Measurements from ENCODE around the gene DDX17. TPM values are rescaled to one million over a fixed set of nuclear protein-coding genes. Genes with fewer than 3 reads are reported as not detected.

DDX17 gene
- total RNA-seq, 2 experiments from 2014 or later = 508 to 626 TPM

- Histone ChIP-seq H3K79me2 (ENCODE audit: insufficient read depth, low read depth, low read length) (no peaks in the 10 kb centered on the region), H3K36me3 (ENCODE audit: insufficient read depth, low read length) (no peaks in the 10 kb centered on the region), H3K9me3 (ENCODE audit: low read length) (no peaks in the 10 kb centered on the region), H2AFZ (ENCODE audit: low read length) (no peak overlapping the region), H3K4me3 (ENCODE audit: low read depth, low read length, poor library complexity, severe bottlenecking) (no peak overlapping the region), H4K20me1 (ENCODE audit: insufficient read depth, low read length) (no peaks in the 10 kb centered on the region), H3K4me1 (ENCODE audit: insufficient read depth, low read length, poor library complexity, severe bottlenecking) (no peaks in the 10 kb centered on the region), H3K27ac (ENCODE audit: low read depth, low read length, poor library complexity, severe bottlenecking) (no peak overlapping the region), H3K9me2 (ENCODE audit: insufficient read depth, low read length) (no peaks in the 10 kb centered on the region), H3K4me2 (ENCODE audit: low read length) (no peak overlapping the region)
- BruUV-seq (replicated peaks) = no TSS peak
- no peak for DNase-seq (ENCODE audit: low spot score)
- ChIA-PET CTCF (ENCODE audit: unreplicated experiment) (interaction anchor here (0.6 kb wide), 1 partner anchor 14 kb away, joined by 3 read pairs; no protein-coding TSS in a partner anchor), POLR2A (no interaction called here)
- TF ChIP-seq, protein P1, sequence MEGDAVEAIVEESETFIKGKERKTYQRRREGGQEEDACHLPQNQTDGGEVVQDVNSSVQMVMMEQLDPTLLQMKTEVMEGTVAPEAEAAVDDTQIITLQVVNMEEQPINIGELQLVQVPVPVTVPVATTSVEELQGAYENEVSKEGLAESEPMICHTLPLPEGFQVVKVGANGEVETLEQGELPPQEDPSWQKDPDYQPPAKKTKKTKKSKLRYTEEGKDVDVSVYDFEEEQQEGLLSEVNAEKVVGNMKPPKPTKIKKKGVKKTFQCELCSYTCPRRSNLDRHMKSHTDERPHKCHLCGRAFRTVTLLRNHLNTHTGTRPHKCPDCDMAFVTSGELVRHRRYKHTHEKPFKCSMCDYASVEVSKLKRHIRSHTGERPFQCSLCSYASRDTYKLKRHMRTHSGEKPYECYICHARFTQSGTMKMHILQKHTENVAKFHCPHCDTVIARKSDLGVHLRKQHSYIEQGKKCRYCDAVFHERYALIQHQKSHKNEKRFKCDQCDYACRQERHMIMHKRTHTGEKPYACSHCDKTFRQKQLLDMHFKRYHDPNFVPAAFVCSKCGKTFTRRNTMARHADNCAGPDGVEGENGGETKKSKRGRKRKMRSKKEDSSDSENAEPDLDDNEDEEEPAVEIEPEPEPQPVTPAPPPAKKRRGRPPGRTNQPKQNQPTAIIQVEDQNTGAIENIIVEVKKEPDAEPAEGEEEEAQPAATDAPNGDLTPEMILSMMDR (conservative IDR thresholded peaks at IDR 0.05; ENCODE audit: low read length) = no peak
- no peak for TF ChIP-seq EZH2phosphoT487 (IDR thresholded peaks at IDR 0.05; ENCODE audit: borderline replicate concordance, low read depth, low read length)
- intact Hi-C loops (cut with micrococcal nuclease; ENCODE audit: unreplicated experiment) = no loop called here
Observed at GRCh38 chr22:38451404-38451803, 54.7 kb downstream of the DDX17 start.

DNA sequence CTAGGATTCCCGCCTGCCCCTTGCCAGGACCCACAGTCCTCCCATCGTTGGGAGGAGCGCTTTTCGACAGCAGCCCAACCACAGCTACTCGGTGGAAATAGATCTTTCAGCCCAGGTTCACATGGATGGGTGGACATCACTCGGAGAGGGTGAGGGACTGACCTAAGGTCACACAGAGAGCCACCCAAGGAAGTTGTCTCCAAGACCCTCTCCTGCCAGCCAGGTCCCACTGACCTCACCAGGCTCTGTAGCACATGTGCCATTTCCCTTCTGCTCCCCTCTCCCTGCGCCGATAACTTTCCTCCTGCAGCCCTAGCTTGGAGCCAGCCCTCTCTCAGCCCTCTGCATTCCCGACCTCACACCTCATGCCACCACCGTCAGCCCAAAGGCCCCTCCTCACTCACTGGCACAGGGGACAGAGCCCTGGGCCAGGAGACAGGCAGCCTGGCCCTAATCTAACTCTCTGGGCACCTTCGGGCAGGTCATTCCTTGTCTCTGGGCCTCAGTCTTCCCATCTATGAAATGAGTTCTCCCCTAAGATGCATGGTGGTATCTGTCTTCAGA lies 55.8 kb downstream of the DDX17 start:
- ChIA-PET CTCF (ENCODE audit: unreplicated experiment) (no interaction called here), POLR2A (no interaction called here)
- no TSS peak for BruUV-seq (replicated peaks)
- no peak overlapping the region for H3K4me3 ChIP-seq (ENCODE audit: low read depth, low read length, poor library complexity, severe bottlenecking)
- intact Hi-C loops (cut with micrococcal nuclease; ENCODE audit: unreplicated experiment) = no loop called here
- no peaks in the 10 kb centered on the region for H3K9me2 ChIP-seq (ENCODE audit: insufficient read depth, low read length)
- no peaks in the 10 kb centered on the region for H3K79me2 ChIP-seq (ENCODE audit: insufficient read depth, low read depth, low read length)
- DNase-seq (ENCODE audit: low spot score) = no peak
- H3K4me2 ChIP-seq (ENCODE audit: low read length) = no peak overlapping the region
- H4K20me1 ChIP-seq (ENCODE audit: insufficient read depth, low read length) = no peaks in the 10 kb centered on the region
- H3K9me3 ChIP-seq (ENCODE audit: low read length) = no peaks in the 10 kb centered on the region
- H3K27ac ChIP-seq (ENCODE audit: low read depth, low read length, poor library complexity, severe bottlenecking) = no peak overlapping the region
- TF ChIP-seq, protein P1 (conservative IDR thresholded peaks at IDR 0.05; ENCODE audit: low read length) = no peak
- no peak for TF ChIP-seq EZH2phosphoT487 (IDR thresholded peaks at IDR 0.05; ENCODE audit: borderline replicate concordance, low read depth, low read length)
- no peak overlapping the region for H2AFZ ChIP-seq (ENCODE audit: low read length)
- no peaks in the 10 kb centered on the region for H3K36me3 ChIP-seq (ENCODE audit: insufficient read depth, low read length)
- H3K4me1 ChIP-seq (ENCODE audit: insufficient read depth, low read length, poor library complexity, severe bottlenecking) = no peaks in the 10 kb centered on the region

DNA sequence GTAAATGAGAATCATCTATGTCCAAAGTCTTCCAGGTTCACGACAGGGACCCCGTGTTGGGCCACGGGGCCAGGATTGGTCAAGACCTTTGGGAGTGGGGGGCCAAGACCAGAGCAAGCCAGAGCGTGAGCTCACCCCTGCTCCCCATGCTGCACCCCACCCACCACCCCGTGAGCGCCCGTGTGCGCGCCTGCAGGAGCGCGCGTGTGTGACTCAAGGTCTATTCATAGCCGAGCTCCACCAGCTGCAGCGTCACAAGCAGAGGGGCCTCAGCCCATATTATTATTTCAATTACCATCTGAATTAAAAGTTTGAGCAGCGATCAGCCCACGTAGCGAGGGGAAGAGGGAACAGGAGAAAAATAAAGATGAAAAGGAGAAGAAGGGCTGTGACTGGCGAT lies 56.3 kb downstream of the DDX17 start:
- Histone ChIP-seq H3K79me2 (ENCODE audit: insufficient read depth, low read depth, low read length) (no peaks in the 10 kb centered on the region), H3K36me3 (ENCODE audit: insufficient read depth, low read length) (no peaks in the 10 kb centered on the region), H3K27ac (ENCODE audit: low read depth, low read length, poor library complexity, severe bottlenecking) (no peak overlapping the region), H3K9me3 (ENCODE audit: low read length) (no peaks in the 10 kb centered on the region), H4K20me1 (ENCODE audit: insufficient read depth, low read length) (no peaks in the 10 kb centered on the region), H3K4me3 (ENCODE audit: low read depth, low read length, poor library complexity, severe bottlenecking) (no peak overlapping the region), H2AFZ (ENCODE audit: low read length) (no peak overlapping the region), H3K4me1 (ENCODE audit: insufficient read depth, low read length, poor library complexity, severe bottlenecking) (no peaks in the 10 kb centered on the region), H3K4me2 (ENCODE audit: low read length) (no peak overlapping the region), H3K9me2 (ENCODE audit: insufficient read depth, low read length) (no peaks in the 10 kb centered on the region)
- DNase-seq (ENCODE audit: low spot score) = no peak
- intact Hi-C loops (cut with micrococcal nuclease; ENCODE audit: unreplicated experiment) = no loop called here
- no peak for TF ChIP-seq EZH2phosphoT487 (IDR thresholded peaks at IDR 0.05; ENCODE audit: borderline replicate concordance, low read depth, low read length)
- TF ChIP-seq, protein P1 (conservative IDR thresholded peaks at IDR 0.05; ENCODE audit: low read length) = no peak
- CTCF ChIA-PET (ENCODE audit: unreplicated experiment) = no interaction called here
- POLR2A ChIA-PET = no interaction called here
- no TSS peak for BruUV-seq (replicated peaks)
